Measurements from ENCODE around the gene ACKR4. TPM values are rescaled to one million over a fixed set of nuclear protein-coding genes. Genes with fewer than 3 reads are reported as not detected.

ACKR4 gene
- total RNA-seq, 1 experiment from 2014 or later: not detected

GRCh38 chr3:132594498-132594897 is 2.6 kb upstream of the ACKR4 start:
- no TSS peak for BruUV-seq (replicated peaks)
- Histone ChIP-seq H3K4me1 (replicated peaks; ENCODE audit: insufficient read depth) (no peaks in the 10 kb centered on the region), H2AFZ (no peak overlapping the region), H3K9me2 (ENCODE audit: insufficient read depth) (no peaks in the 10 kb centered on the region), H3K9me3 (ENCODE audit: insufficient read depth, low read depth) (no peaks in the 10 kb centered on the region), H3F3A (ENCODE audit: insufficient read depth, low read depth) (no peaks in the 10 kb centered on the region), H3K27me3 (ENCODE audit: insufficient read depth, low read depth) (no peaks in the 10 kb centered on the region), H3K4me3 (no peak overlapping the region), H4K20me1 (ENCODE audit: insufficient read depth) (no peaks in the 10 kb centered on the region), H3K79me2 (ENCODE audit: low read depth) (no peaks in the 10 kb centered on the region), H3K36me3 (ENCODE audit: low read depth) (no peaks in the 10 kb centered on the region), H3K4me2 (no peak overlapping the region), H3K27ac (no peak overlapping the region)
- intact Hi-C loops (cut with micrococcal nuclease; ENCODE audit: unreplicated experiment): no loop called here
- TF ChIP-seq, protein P1, sequence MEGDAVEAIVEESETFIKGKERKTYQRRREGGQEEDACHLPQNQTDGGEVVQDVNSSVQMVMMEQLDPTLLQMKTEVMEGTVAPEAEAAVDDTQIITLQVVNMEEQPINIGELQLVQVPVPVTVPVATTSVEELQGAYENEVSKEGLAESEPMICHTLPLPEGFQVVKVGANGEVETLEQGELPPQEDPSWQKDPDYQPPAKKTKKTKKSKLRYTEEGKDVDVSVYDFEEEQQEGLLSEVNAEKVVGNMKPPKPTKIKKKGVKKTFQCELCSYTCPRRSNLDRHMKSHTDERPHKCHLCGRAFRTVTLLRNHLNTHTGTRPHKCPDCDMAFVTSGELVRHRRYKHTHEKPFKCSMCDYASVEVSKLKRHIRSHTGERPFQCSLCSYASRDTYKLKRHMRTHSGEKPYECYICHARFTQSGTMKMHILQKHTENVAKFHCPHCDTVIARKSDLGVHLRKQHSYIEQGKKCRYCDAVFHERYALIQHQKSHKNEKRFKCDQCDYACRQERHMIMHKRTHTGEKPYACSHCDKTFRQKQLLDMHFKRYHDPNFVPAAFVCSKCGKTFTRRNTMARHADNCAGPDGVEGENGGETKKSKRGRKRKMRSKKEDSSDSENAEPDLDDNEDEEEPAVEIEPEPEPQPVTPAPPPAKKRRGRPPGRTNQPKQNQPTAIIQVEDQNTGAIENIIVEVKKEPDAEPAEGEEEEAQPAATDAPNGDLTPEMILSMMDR (conservative IDR thresholded peaks at IDR 0.05): no peak
- no peak for TF ChIP-seq EZH2 (IDR thresholded peaks at IDR 0.05; ENCODE audit: low read depth)
- ChIA-PET POLR2A (ENCODE audit: unreplicated experiment) (no interaction called here), CTCF (no interaction called here)
- no peak for DNase-seq

DNA sequence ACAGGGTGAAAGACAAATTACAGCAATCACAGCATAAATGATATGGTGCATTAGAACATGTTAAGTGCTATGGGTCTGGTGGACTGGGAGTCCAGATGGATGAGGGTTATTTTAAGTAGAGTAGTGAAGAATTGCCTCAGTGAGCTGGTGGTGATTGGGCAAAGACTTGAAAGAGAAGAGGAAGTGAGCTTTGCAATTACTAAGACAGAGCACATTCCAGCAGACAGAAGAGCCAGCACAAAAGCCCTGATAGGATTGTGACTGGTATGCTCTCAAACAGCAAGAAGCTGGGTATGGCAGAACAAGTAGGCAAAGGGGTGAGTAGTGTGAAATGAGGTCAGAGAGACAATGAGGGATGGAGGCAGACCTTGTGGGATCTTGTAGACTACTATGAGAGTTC is 2.1 kb upstream of the ACKR4 start:
- Histone ChIP-seq H3F3A (ENCODE audit: insufficient read depth, low read depth) (no peaks in the 10 kb centered on the region), H3K4me2 (no peak overlapping the region), H2AFZ (no peak overlapping the region), H3K9me3 (ENCODE audit: insufficient read depth, low read depth) (no peaks in the 10 kb centered on the region), H3K79me2 (ENCODE audit: low read depth) (no peaks in the 10 kb centered on the region), H4K20me1 (ENCODE audit: insufficient read depth) (no peaks in the 10 kb centered on the region), H3K4me3 (no peak overlapping the region), H3K9me2 (ENCODE audit: insufficient read depth) (no peaks in the 10 kb centered on the region), H3K36me3 (ENCODE audit: low read depth) (no peaks in the 10 kb centered on the region), H3K27ac (no peak overlapping the region), H3K27me3 (ENCODE audit: insufficient read depth, low read depth) (no peaks in the 10 kb centered on the region), H3K4me1 (replicated peaks; ENCODE audit: insufficient read depth) (no peaks in the 10 kb centered on the region)
- ChIA-PET POLR2A (ENCODE audit: unreplicated experiment) (interaction anchor here (0.7 kb wide), 1 partner anchor 117 kb away, joined by 4 read pairs; no protein-coding TSS in a partner anchor), CTCF (no interaction called here)
- DNase-seq: no peak
- intact Hi-C loops (cut with micrococcal nuclease; ENCODE audit: unreplicated experiment): no loop called here
- no TSS peak for BruUV-seq (replicated peaks)
- no peak for TF ChIP-seq EZH2 (IDR thresholded peaks at IDR 0.05; ENCODE audit: low read depth)
- TF ChIP-seq, protein P1 (conservative IDR thresholded peaks at IDR 0.05): no peak

DNA sequence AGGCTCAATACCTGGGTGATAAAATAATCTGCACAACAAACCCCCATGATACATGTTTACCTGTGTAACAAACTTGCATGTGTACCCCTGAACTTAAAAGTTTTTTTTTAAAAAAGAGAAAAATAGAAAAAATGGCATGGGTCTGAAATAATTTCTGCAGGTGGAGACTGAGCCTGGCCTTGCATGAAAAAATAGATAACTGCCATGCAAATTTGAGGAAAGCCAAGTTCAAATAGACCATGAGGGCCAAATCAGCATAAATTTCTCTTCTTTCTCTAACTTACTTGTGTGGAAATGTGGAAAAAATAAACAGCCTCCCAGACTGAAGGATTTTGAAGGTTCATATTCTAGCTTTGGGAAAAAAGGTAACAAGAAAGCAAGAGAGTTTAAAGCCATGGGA is 744 bp upstream of the ACKR4 start:
- Histone ChIP-seq H4K20me1 (ENCODE audit: insufficient read depth) (no peaks in the 10 kb centered on the region), H3K4me3 (no peak overlapping the region), H3K36me3 (ENCODE audit: low read depth) (no peaks in the 10 kb centered on the region), H3K4me1 (replicated peaks; ENCODE audit: insufficient read depth) (no peaks in the 10 kb centered on the region), H3K79me2 (ENCODE audit: low read depth) (no peaks in the 10 kb centered on the region), H2AFZ (no peak overlapping the region), H3K9me2 (ENCODE audit: insufficient read depth) (no peaks in the 10 kb centered on the region), H3K4me2 (no peak overlapping the region), H3K27ac (no peak overlapping the region), H3F3A (ENCODE audit: insufficient read depth, low read depth) (no peaks in the 10 kb centered on the region), H3K9me3 (ENCODE audit: insufficient read depth, low read depth) (no peaks in the 10 kb centered on the region), H3K27me3 (ENCODE audit: insufficient read depth, low read depth) (no peaks in the 10 kb centered on the region)
- TF ChIP-seq, protein P1 (conservative IDR thresholded peaks at IDR 0.05): no peak
- TF ChIP-seq EZH2 (IDR thresholded peaks at IDR 0.05; ENCODE audit: low read depth): no peak
- no TSS peak for BruUV-seq (replicated peaks)
- intact Hi-C loops (cut with micrococcal nuclease; ENCODE audit: unreplicated experiment): no loop called here
- ChIA-PET POLR2A (ENCODE audit: unreplicated experiment) (no interaction called here), CTCF (no interaction called here)
- no peak for DNase-seq

Data from PC-9 (cell line).